IPS DF 19.7 (cell line): ENCODE results near the gene CUX1.
"Not testable (repeated sequence)": the region's sequence is repeated elsewhere in the genome, so short reads cannot be mapped to it uniquely, and the experiment has no call there.

Source experiments
- DNase-seq: peaks from one replicate; pipeline ENCODE4 v3.0.0-alpha.2; 2013; ENCODE audit warnings: low read depth, low spot score

CUX1 gene

GRCh38 chr7:101823096-101823495, 5.7 kb downstream of the CUX1 start:
- no peak for DNase-seq

GRCh38 chr7:101823596-101823995, 6.2 kb downstream of the CUX1 start:
- DNase-seq: no peak

GRCh38 chr7:101824440-101824839, 7.0 kb downstream of the CUX1 start:
- no peak for DNase-seq

GRCh38 chr7:101826081-101826835, 8.8 kb downstream of the CUX1 start:
- no peak for DNase-seq

- no peak for DNase-seq
Measured at GRCh38 chr7:101828301-101829020, 11.0 kb downstream of the CUX1 start.

- no peak for DNase-seq
Measured at GRCh38 chr7:101829374-101829773, 11.9 kb downstream of the CUX1 start.

- DNase-seq: no peak
Measured at GRCh38 chr7:101829821-101830220, 12.4 kb downstream of the CUX1 start.

GRCh38 chr7:101831396-101831795, 14.0 kb downstream of the CUX1 start:
- not testable (repeated sequence) for DNase-seq

GRCh38 chr7:101832205-101832631, 14.8 kb downstream of the CUX1 start:
- no peak for DNase-seq

GRCh38 chr7:101832685-101833375, 15.4 kb downstream of the CUX1 start:
- DNase-seq: no peak

GRCh38 chr7:101833799-101834198, 16.4 kb downstream of the CUX1 start:
- DNase-seq: no peak

GRCh38 chr7:101835136-101835535, 17.7 kb downstream of the CUX1 start:
- no peak for DNase-seq

GRCh38 chr7:101837433-101837832, 20.0 kb downstream of the CUX1 start:
- DNase-seq: not testable (repeated sequence)

GRCh38 chr7:101838837-101839483, 21.5 kb downstream of the CUX1 start:
- DNase-seq: no peak

GRCh38 chr7:101841328-101841727, 23.9 kb downstream of the CUX1 start:
- no peak for DNase-seq

GRCh38 chr7:101843293-101844271, 26.2 kb downstream of the CUX1 start:
- peak; percentile 65 for DNase-seq

- DNase-seq: no peak
Measured at GRCh38 chr7:101845974-101846373, 28.5 kb downstream of the CUX1 start.

- no peak for DNase-seq
Measured at GRCh38 chr7:101846800-101847538, 29.5 kb downstream of the CUX1 start.

- DNase-seq: no peak
Measured at GRCh38 chr7:101848208-101848951, 31.0 kb downstream of the CUX1 start.
